CD4-positive, alpha-beta memory T cell (primary cell): ENCODE data around the gene MGAM2. TPM values are rescaled to one million over a fixed set of nuclear protein-coding genes. Genes with fewer than 3 reads are reported as not detected.

Source experiments
- CTCF ChIA-PET: fragments of 350-600 bp; sonication (Branson Sonifier 250); formaldehyde crosslinking; loops from one replicate; lab custom pipeline; 2021; ENCODE audit warnings: inconsistent platforms; ENCODE audit not compliant: partially characterized antibody; lab: Charles Lee
- POLR2A ChIA-PET: fragments of 350-600 bp; sonication (Branson Sonifier 250); formaldehyde crosslinking; loops from one replicate; lab custom pipeline; 2021; ENCODE audit not compliant: partially characterized antibody; lab: Charles Lee
- DNase-seq, 5 donors: peaks; one replicate each; pipeline versions ENCODE4 v3.0.0 to v3.0.0-alpha.2; 2020 to 2022; ENCODE audit warnings: mixed read lengths in 1 of 5
- H3K27ac ChIP-seq: one replicate; pipeline ENCODE4 v1.7.0; 2013; ENCODE audit warnings: low read depth, low read length
- H3K27me3 ChIP-seq: 2 replicates; pipeline ENCODE4 v1.7.0; 2013; ENCODE audit warnings: mild to moderate bottlenecking, low read length, moderate library complexity; ENCODE audit not compliant: insufficient read depth
- H3K36me3 ChIP-seq: 2 replicates; pipeline ENCODE4 v1.7.0; 2013; ENCODE audit warnings: mild to moderate bottlenecking, low read length, moderate library complexity; ENCODE audit not compliant: insufficient read depth
- H3K4me1 ChIP-seq: 2 replicates; pipeline ENCODE4 v1.7.0; 2013; ENCODE audit warnings: mild to moderate bottlenecking, low read length, moderate library complexity; ENCODE audit not compliant: insufficient read depth
- H3K4me3 ChIP-seq, 2 donors: one replicate each; pipeline ENCODE4 v1.7.0; 2013; ENCODE audit warnings: low read length in 2 of 2, mild to moderate bottlenecking in 1 of 2
- H3K9me3 ChIP-seq, 2 donors: one replicate each; pipeline ENCODE4 v1.7.0; 2013; ENCODE audit warnings: low read length in 2 of 2, control low read depth in 1 of 2; ENCODE audit not compliant: control insufficient read depth in 1 of 2
- H3K27ac Mint-ChIP-seq, 7 donors: one replicate each; pipeline ENCODE4 v1.8.0; 2020 to 2021; ENCODE audit warnings: mixed read lengths in 7 of 7, mild to moderate bottlenecking in 6 of 7, inconsistent platforms in 3 of 7, moderate library complexity in 3 of 7
- H3K27me3 Mint-ChIP-seq, 2 donors: one replicate each; pipeline ENCODE4 v1.8.0; 2020 to 2021; ENCODE audit warnings: mixed read lengths in 2 of 2
- H3K36me3 Mint-ChIP-seq, 2 donors: one replicate each; pipeline ENCODE4 v1.8.0; 2020 to 2021; ENCODE audit warnings: mixed read lengths in 2 of 2, inconsistent platforms in 1 of 2, mild to moderate bottlenecking in 1 of 2
- H3K4me1 Mint-ChIP-seq, 4 donors: one replicate each; pipeline ENCODE4 v1.8.0; 2020 to 2021; ENCODE audit warnings: mixed read lengths in 4 of 4, mild to moderate bottlenecking in 1 of 4
- H3K4me3 Mint-ChIP-seq, 8 donors: one replicate each; pipeline ENCODE4 v1.8.0; 2020 to 2021; ENCODE audit warnings: mixed read lengths in 8 of 8, mild to moderate bottlenecking in 7 of 8, moderate library complexity in 6 of 8, inconsistent platforms in 3 of 8
- H3K9me3 Mint-ChIP-seq, 8 donors: one replicate each; pipeline ENCODE4 v1.8.0; 2020 to 2021; ENCODE audit warnings: mixed read lengths in 8 of 8, mild to moderate bottlenecking in 5 of 8, inconsistent platforms in 3 of 8, moderate library complexity in 1 of 8
- intact Hi-C: fragments of 100-400 bp; cut with micrococcal nuclease; formaldehyde crosslinking; loops from one replicate; pipeline ENCODE4 v1.15.1; 2023
- polyA plus RNA-seq, 2 donors: library from polyadenylated mRNA; unstranded; fragments of 300-500 nt; fragmentation: Illumina TruSeq; gene quantifications; one replicate each; pipeline ENCODE4 v1.2.3, GENCODE V29; 2021
- total RNA-seq, 2 experiments: library from RNA; stranded (reverse); gene quantifications; one replicate each; pipeline ENCODE4 v1.2.3, GENCODE V29; 2021

MGAM2 gene
- total and polyA plus RNA-seq, 4 experiments from 2014 or later, result not detected

DNA sequence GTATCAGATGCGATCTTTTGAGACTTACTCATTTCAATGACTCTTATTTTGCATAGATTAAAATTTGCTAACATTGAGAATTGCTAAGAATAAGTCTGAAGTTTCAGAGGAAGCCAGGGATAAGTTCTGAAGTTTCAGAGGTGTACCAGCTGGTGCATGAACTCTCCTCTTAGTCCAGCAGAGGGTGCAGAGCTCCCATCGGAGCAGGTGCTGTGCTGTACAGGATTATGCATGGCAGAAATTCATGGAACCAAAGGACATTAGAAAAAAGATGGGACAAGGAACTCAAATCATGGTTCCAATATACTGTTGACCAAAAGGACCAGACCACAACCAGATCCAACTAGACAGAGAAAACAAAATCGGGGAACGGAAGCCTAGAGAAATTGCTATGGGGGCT lies 41.9 kb downstream of the MGAM2 start:
- Histone ChIP-seq H3K4me1 (no peaks in the 10 kb centered on the region), H3K9me3 (no peaks in the 10 kb centered on the region), H3K4me3 (no peak overlapping the region), H3K36me3 (no peaks in the 10 kb centered on the region), H3K27ac (no peak overlapping the region), H3K27me3 (no peaks in the 10 kb centered on the region)
- no peaks in the 10 kb centered on the region for H3K4me1 Mint-ChIP-seq
- ChIA-PET POLR2A (no interaction called here), CTCF (no interaction called here)
- H3K4me3 Mint-ChIP-seq, result no peak overlapping the region
- intact Hi-C loops, result no loop called here
- DNase-seq, result no peak
- no peak overlapping the region for H3K27ac Mint-ChIP-seq
- no peaks in the 10 kb centered on the region for H3K36me3 Mint-ChIP-seq
- H3K9me3 Mint-ChIP-seq, result peaks cover 0 to 4% (median 0%) of the 10 kb centered on the region in 8 donors
- peaks cover 1 to 3% of the 10 kb centered on the region in 2 donors for H3K27me3 Mint-ChIP-seq

DNA sequence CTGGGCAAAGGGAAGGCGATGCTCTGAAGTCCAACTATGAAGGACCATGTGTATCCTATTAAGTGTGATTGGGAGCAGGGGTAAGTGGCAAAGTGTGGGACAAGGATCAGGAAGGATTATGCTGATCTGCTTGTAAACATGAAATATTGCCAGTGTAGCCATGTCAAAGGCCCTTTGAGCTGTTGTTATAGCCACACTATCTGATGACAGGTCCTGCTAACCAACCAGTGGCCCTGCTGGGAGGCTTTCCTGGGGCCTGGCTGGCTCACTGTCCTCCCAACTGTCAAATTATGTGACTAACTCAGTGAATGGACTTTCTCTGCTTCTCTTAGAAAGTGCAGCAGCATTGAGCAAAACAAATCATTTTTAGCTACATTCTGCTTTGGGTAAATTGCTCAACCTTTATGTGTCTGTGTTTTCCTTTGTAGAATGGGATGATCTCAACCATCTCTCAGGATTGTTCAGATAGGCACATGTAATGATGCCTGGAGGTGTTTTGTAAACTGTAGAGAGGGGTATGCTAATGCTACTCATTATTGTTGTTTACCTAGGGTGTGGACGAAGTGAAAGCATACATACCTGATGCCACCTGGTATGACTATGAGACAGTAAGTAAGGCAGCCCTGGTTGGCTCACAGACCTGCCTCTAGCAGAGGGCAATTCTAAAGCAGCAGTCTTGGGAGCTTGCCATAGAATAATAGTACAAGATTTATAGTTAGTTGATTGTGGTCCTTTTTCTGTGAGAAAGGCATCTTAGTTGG lies 47.4 kb downstream of the MGAM2 start:
- no peak for DNase-seq
- no peaks in the 10 kb centered on the region for H3K4me1 ChIP-seq
- peaks cover 0 to 4% (median 0%) of the 10 kb centered on the region in 8 donors for H3K9me3 Mint-ChIP-seq
- ChIA-PET POLR2A (no interaction called here), CTCF (no interaction called here)
- intact Hi-C loops, result no loop called here
- no peaks in the 10 kb centered on the region for H3K36me3 Mint-ChIP-seq
- no peaks in the 10 kb centered on the region for H3K27me3 ChIP-seq
- no peaks in the 10 kb centered on the region for H3K36me3 ChIP-seq
- H3K4me3 Mint-ChIP-seq, result no peak overlapping the region
- peaks cover 2 to 3% of the 10 kb centered on the region in 2 donors for H3K27me3 Mint-ChIP-seq
- no peaks in the 10 kb centered on the region for H3K4me1 Mint-ChIP-seq
- H3K27ac ChIP-seq, result no peak overlapping the region
- no peak overlapping the region for H3K27ac Mint-ChIP-seq
- H3K4me3 ChIP-seq, result no peak overlapping the region
- H3K9me3 ChIP-seq, result no peaks in the 10 kb centered on the region

DNA sequence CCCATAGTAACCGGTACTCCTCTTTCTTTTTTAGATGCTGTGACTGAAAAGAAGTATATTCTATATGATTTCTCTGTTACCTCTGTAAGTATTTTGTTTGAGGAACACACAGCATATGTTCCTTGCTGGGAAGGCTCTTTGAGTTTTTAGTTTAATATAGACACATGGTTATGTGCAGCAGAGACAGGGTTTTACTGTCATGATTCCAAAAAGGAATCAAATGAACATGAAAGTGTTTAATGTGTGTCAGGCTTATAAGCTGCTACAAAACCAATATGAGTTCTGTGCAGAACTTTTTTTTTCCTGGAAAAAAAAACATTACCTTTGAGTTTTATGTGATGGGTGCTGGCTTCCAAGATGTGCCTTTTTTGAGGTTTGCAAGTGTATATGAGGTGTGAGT lies 50.4 kb downstream of the MGAM2 start:
- Mint-ChIP-seq H3K4me3 (no peak overlapping the region), H3K4me1 (no peaks in the 10 kb centered on the region), H3K36me3 (no peaks in the 10 kb centered on the region), H3K27me3 (peaks cover 2 to 3% of the 10 kb centered on the region in 2 donors), H3K9me3 (no peaks in the 10 kb centered on the region), H3K27ac (no peak overlapping the region)
- intact Hi-C loops, result no loop called here
- Histone ChIP-seq H3K36me3 (no peaks in the 10 kb centered on the region), H3K27me3 (no peaks in the 10 kb centered on the region), H3K4me1 (no peaks in the 10 kb centered on the region), H3K27ac (no peak overlapping the region), H3K9me3 (no peaks in the 10 kb centered on the region), H3K4me3 (no peak overlapping the region)
- DNase-seq, result no peak
- POLR2A ChIA-PET, result no interaction called here
- CTCF ChIA-PET, result no interaction called here

DNA sequence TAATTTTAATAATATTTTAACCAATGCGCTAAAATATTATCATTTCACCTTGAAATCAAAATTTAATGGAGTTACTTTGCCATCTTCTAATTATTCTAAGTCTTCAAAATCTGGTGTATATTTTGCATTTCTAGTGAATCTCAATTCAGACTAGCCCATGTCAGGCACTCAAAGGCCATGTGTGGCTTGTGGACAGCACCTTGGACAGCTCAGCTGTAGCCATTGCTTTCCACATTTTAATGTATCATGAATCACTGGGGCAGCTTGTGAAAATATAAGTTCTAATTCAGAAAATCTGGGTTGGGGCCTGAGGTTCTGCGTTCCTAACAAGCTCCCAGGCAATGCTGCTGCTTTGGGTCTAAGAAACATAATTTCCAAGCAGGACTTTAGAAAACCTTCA lies 57.2 kb downstream of the MGAM2 start:
- DNase-seq, result no peak
- H3K9me3 ChIP-seq, result no peaks in the 10 kb centered on the region
- no peak overlapping the region for H3K27ac ChIP-seq
- intact Hi-C loops, result no loop called here
- Mint-ChIP-seq H3K36me3 (no peaks in the 10 kb centered on the region), H3K4me3 (no peak overlapping the region), H3K9me3 (no peaks in the 10 kb centered on the region), H3K4me1 (no peaks in the 10 kb centered on the region), H3K27me3 (peaks cover 0 to 1% of the 10 kb centered on the region in 2 donors), H3K27ac (no peak overlapping the region)
- ChIA-PET POLR2A (no interaction called here), CTCF (no interaction called here)
- H3K27me3 ChIP-seq, result no peaks in the 10 kb centered on the region
- H3K4me3 ChIP-seq, result no peak overlapping the region
- H3K4me1 ChIP-seq, result no peaks in the 10 kb centered on the region
- no peaks in the 10 kb centered on the region for H3K36me3 ChIP-seq

DNA sequence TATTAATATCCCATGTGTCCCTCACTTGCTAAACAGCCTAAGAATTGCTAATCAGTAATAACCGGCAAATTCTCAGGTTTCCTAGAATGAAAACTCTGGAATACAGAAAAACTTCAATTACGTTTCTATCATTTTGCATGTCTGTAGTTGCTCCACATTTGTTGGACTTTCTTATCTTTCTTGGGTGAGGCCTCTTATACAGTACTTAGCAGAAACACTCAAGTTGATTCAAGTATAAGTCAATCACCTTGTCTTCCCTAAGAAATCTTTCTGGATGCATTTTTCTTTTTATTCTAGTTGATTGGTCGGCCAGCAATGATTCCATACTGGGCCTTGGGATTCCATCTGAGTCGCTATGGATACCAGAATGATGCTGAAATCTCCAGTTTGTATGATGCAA lies 61.4 kb downstream of the MGAM2 start:
- CTCF ChIA-PET, result no interaction called here
- no peaks in the 10 kb centered on the region for H3K9me3 ChIP-seq

DNA sequence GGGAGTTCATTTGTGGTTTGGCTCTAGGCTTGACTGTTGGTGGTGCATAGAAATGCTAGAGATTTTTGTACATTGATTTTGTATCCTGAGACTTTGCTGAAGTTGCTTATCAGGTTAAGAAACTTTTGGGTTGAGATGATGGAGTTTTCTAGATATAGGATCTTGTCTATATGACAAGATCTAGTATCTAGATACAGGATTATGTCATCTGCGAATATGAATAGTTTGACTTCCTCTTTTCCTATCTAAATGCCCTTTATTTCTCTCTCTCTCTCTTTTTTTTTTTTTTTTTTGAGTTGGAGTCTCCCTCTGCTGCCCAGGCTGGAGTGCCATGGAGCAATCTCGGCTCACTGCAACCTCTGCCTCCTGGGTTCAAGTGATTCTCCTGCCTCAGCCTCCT lies 62.9 kb downstream of the MGAM2 start:
- POLR2A ChIA-PET, result no interaction called here
- no peaks in the 10 kb centered on the region for H3K36me3 ChIP-seq

More for the DNA sequence above, 61.4 kb downstream of the MGAM2 start:
- Histone ChIP-seq H3K4me3 (no peak overlapping the region), H3K4me1 (no peaks in the 10 kb centered on the region), H3K27ac (no peak overlapping the region), H3K36me3 (no peaks in the 10 kb centered on the region), H3K27me3 (no peaks in the 10 kb centered on the region)
- Mint-ChIP-seq H3K4me3 (no peak overlapping the region), H3K27me3 (peaks cover 0 to 5% of the 10 kb centered on the region in 2 donors), H3K36me3 (no peaks in the 10 kb centered on the region), H3K27ac (no peak overlapping the region), H3K4me1 (no peaks in the 10 kb centered on the region), H3K9me3 (peaks cover 0 to 4% (median 0%) of the 10 kb centered on the region in 8 donors)
- DNase-seq, result no peak
- intact Hi-C loops, result no loop called here
- POLR2A ChIA-PET, result no interaction called here

DNA sequence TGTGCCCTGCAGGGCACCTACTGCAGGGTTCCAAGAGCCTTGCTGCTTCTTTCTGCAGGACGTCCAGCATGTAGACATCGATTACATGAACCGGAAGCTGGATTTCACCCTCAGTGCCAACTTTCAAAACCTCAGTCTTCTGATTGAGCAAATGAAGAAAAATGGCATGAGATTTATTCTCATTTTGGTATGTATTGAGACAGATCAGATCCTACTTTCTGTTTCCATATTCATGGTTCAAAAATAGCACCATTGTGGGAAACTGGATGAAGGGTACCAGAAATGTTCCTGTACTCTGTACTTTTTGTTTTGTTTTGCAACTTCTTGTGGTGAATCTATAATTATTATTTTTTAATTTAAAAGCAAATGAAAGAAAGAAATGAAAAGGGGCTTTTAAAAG lies 64.1 kb downstream of the MGAM2 start:
- no peak overlapping the region for H3K4me3 ChIP-seq
- Mint-ChIP-seq H3K27me3 (peaks cover 0 to 5% of the 10 kb centered on the region in 2 donors), H3K27ac (no peak overlapping the region), H3K4me3 (no peak overlapping the region), H3K9me3 (peaks cover 0 to 4% (median 0%) of the 10 kb centered on the region in 8 donors), H3K36me3 (no peaks in the 10 kb centered on the region), H3K4me1 (no peaks in the 10 kb centered on the region)
- no peaks in the 10 kb centered on the region for H3K9me3 ChIP-seq
- no peaks in the 10 kb centered on the region for H3K36me3 ChIP-seq
- intact Hi-C loops, result no loop called here
- no peak for DNase-seq
- ChIA-PET CTCF (no interaction called here), POLR2A (no interaction called here)
- no peaks in the 10 kb centered on the region for H3K27me3 ChIP-seq
- H3K4me1 ChIP-seq, result no peaks in the 10 kb centered on the region
- no peak overlapping the region for H3K27ac ChIP-seq

More for the DNA sequence above, 62.9 kb downstream of the MGAM2 start:
- no peaks in the 10 kb centered on the region for H3K9me3 ChIP-seq
- no peak overlapping the region for H3K4me3 Mint-ChIP-seq
- H3K4me1 Mint-ChIP-seq, result no peaks in the 10 kb centered on the region
- no peak overlapping the region for H3K27ac ChIP-seq
- H3K27ac Mint-ChIP-seq, result no peak overlapping the region
- CTCF ChIA-PET, result no interaction called here
- peaks cover 0 to 5% of the 10 kb centered on the region in 2 donors for H3K27me3 Mint-ChIP-seq
- DNase-seq, result no peak
- no peaks in the 10 kb centered on the region for H3K36me3 Mint-ChIP-seq
- H3K4me1 ChIP-seq, result no peaks in the 10 kb centered on the region
- H3K27me3 ChIP-seq, result no peaks in the 10 kb centered on the region
- peaks cover 0 to 4% (median 0%) of the 10 kb centered on the region in 8 donors for H3K9me3 Mint-ChIP-seq
- no peak overlapping the region for H3K4me3 ChIP-seq
- intact Hi-C loops, result no loop called here
